ENCODE data around the gene AMDHD1.

AMDHD1 gene

GRCh38 chr12:95990136-95990535, 47.0 kb downstream of the AMDHD1 start:
- Histone ChIP-seq H3K36me3 (ENCODE audit: control insufficient read depth in 2 of 2, insufficient read depth in 1 of 2, low read length in 2 of 2) (no peaks in the 10 kb centered on the region), H3K27ac (ENCODE audit: extremely low read depth, low read depth, low read length) (no peak overlapping the region), H3K4me1 (ENCODE audit: control insufficient read depth, insufficient read depth, low read length) (no peaks in the 10 kb centered on the region), H3K9me3 (ENCODE audit: control insufficient read depth, insufficient read depth, low read depth, low read length) (no peaks in the 10 kb centered on the region), H3K4me3 (ENCODE audit: low read depth, low read length) (no peak overlapping the region)
- POLR2A ChIA-PET, result no interaction called here
- CTCF ChIA-PET, result interaction anchor here (0.5 to 4.5 kb wide), 5 partner anchors 8 to 222 kb away, joined by 3 to 22 read pairs (median 3); no protein-coding TSS in a partner anchor
- no peak for TF ChIP-seq EGR2 (tag by site-specific recombination; IDR thresholded peaks at IDR 0.05; ENCODE audit: low read depth)
- TF ChIP-seq ZNF610 (tag by site-specific recombination; IDR thresholded peaks at IDR 0.05; ENCODE audit: borderline replicate concordance), result no peak
- no peak for TF ChIP-seq ZSCAN16 (tag by site-specific recombination; IDR thresholded peaks at IDR 0.05)
- no peak for TF ChIP-seq ZFP69B (tag by site-specific recombination; IDR thresholded peaks at IDR 0.05)
- TF ChIP-seq ZNF274 (IDR thresholded peaks at IDR 0.05; ENCODE audit: low read length), result no peak
- no peak for TF ChIP-seq ZNF274 (tag by site-specific recombination; IDR thresholded peaks at IDR 0.05; ENCODE audit: borderline replicate concordance)
- TF ChIP-seq ZNF354C (tag by site-specific recombination; IDR thresholded peaks at IDR 0.05; ENCODE audit: borderline replicate concordance, low read depth), result no peak
- no peak for TF ChIP-seq ZNF302 (tag by site-specific recombination; IDR thresholded peaks at IDR 0.05; ENCODE audit: low read depth)
- no peak for TF ChIP-seq ZNF654 (tag by site-specific recombination; IDR thresholded peaks at IDR 0.05; ENCODE audit: low read depth)
- no peak for TF ChIP-seq ZNF664 (tag by site-specific recombination; IDR thresholded peaks at IDR 0.05)
- TF ChIP-seq ZNF426 (tag by site-specific recombination; IDR thresholded peaks at IDR 0.05), result no peak
- TF ChIP-seq ZNF366 (tag by site-specific recombination; conservative IDR thresholded peaks at IDR 0.05), result no peak
- TF ChIP-seq ZNF121 (tag by site-specific recombination; IDR thresholded peaks at IDR 0.05), result no peak
- no peak for TF ChIP-seq ZNF501 (tag by site-specific recombination; IDR thresholded peaks at IDR 0.05)
- TF ChIP-seq ZNF76 (tag by site-specific recombination; IDR thresholded peaks at IDR 0.05; ENCODE audit: borderline replicate concordance, low read depth), result no peak
- no peak for TF ChIP-seq ZNF585B (tag by site-specific recombination; IDR thresholded peaks at IDR 0.05)
- no peak for TF ChIP-seq ZNF776 (tag by site-specific recombination; IDR thresholded peaks at IDR 0.05; ENCODE audit: borderline replicate concordance)
- no peak for TF ChIP-seq ZNF114 (tag by site-specific recombination; IDR thresholded peaks at IDR 0.05)
- no peak for TF ChIP-seq HIC1 (tag by site-specific recombination; IDR thresholded peaks at IDR 0.05)
- no peak for TF ChIP-seq ZNF510 (tag by site-specific recombination; IDR thresholded peaks at IDR 0.05; ENCODE audit: insufficient replicate concordance)
- no peak for TF ChIP-seq ZNF350 (tag by site-specific recombination; IDR thresholded peaks at IDR 0.05)

DNA sequence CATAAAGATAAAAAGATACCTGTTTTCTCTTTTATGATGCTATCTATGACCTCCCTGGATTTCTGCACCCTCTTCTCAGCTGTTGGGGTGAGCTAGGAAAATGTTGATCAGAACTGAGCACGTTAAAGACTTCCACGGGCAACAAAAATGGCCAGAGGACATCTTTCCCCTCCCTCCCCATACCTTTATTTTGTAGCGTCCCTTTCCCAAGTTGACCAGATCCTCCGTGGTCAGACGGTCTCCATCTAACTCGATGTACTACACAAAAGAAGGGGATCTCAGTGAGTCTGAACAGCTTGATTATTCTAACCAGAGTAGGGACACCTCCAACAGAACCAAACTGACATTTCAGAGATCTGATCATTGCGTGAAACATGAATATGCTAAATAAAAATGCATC, 50.8 kb downstream of the AMDHD1 start:
- Histone ChIP-seq H3K36me3 (ENCODE audit: control insufficient read depth in 2 of 2, insufficient read depth in 1 of 2, low read length in 2 of 2) (peaks cover 0 to 5% of the 10 kb centered on the region in 2 experiments; a peak in 1 of 3 replicates), H3K4me1 (ENCODE audit: control insufficient read depth, insufficient read depth, low read length) (no peaks in the 10 kb centered on the region), H3K9me3 (ENCODE audit: control insufficient read depth, insufficient read depth, low read depth, low read length) (no peaks in the 10 kb centered on the region), H3K27ac (ENCODE audit: extremely low read depth, low read depth, low read length) (no peak overlapping the region), H3K4me3 (ENCODE audit: low read depth, low read length) (no peak overlapping the region)
- TF ChIP-seq SCRT2 (tag by site-specific recombination; IDR thresholded peaks at IDR 0.05) (no peak), PRDM4 (tag by site-specific recombination; IDR thresholded peaks at IDR 0.05) (no peak), HOXC10 (CRISPR knock-in tag; IDR thresholded peaks at IDR 0.05) (no peak)
- ChIA-PET CTCF (interaction anchor here (0.6 to 2.0 kb wide), 2 partner anchors 75 to 103 kb away, joined by 3 to 8 read pairs; no protein-coding TSS in a partner anchor), POLR2A (no interaction called here)

Data from HEK293 (cell line).